ENCODE measurements around the gene HNRNPA2B1. TPM values are rescaled to one million over a fixed set of nuclear protein-coding genes. Genes with fewer than 3 reads are reported as not detected.
"Not testable (repeated sequence)": the region's sequence is repeated elsewhere in the genome, so short reads cannot be mapped to it uniquely, and the experiment has no call there.

The HNRNPA2B1 gene
- total RNA-seq, 2 donors from 2014 or later: 491 to 882 TPM

- Mint-ChIP-seq H3K27ac (peak overlapping the region; percentile 95), H3K4me1 (peaks cover 44% of the 10 kb centered on the region), H3K4me3 (peak overlapping the region; percentile 95), H3K27me3 (no peaks in the 10 kb centered on the region), H3K36me3 (ENCODE audit: low read depth) (peaks cover 35% of the 10 kb centered on the region), H3K9me3 (peaks cover 3% of the 10 kb centered on the region)
- ATAC-seq (replicated peaks): peak; percentile 50
Observed at GRCh38 chr7:26153823-26154783, 46.4 kb downstream of the HNRNPA2B1 start.

- Mint-ChIP-seq H3K4me3 (peak overlapping the region; percentile 95), H3K27me3 (no peaks in the 10 kb centered on the region), H3K4me1 (peaks cover 36% of the 10 kb centered on the region), H3K9me3 (peaks cover 3% of the 10 kb centered on the region), H3K36me3 (ENCODE audit: low read depth) (peaks cover 32% of the 10 kb centered on the region), H3K27ac (peak overlapping the region; percentile 95)
- peak; percentile 47 for ATAC-seq (replicated peaks)
Observed at GRCh38 chr7:26153241-26153822, 47.2 kb downstream of the HNRNPA2B1 start.

DNA sequence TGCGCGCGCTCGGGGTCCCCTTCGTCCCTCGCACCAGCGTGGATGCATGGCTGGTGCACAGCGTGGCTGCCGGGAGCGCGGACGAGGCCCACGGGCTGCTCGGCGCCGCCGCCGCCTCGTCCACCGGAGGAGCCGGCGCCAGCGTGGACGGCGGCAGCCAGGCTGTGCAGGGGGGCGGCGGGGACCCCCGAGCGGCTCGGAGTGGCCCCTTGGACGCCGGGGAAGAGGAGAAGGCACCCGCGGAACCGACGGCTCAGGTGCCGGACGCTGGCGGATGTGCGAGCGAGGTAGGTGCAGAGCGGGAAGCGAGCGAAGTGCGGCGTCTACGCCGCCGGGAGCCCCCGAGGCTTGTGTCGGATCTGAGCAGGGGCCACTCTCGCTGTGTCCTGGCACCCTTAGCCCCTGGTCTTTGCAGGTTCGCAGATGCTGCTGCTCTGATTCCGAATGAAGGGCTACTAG, 47.7 kb downstream of the HNRNPA2B1 start:
- H3K27me3 Mint-ChIP-seq; H3K9me3 Mint-ChIP-seq; ATAC-seq (replicated peaks): not testable (repeated sequence)
- Mint-ChIP-seq H3K4me3 (peak overlapping the region; percentile 95), H3K36me3 (ENCODE audit: low read depth) (peaks cover 26% of the 10 kb centered on the region), H3K4me1 (peaks cover 31% of the 10 kb centered on the region), H3K27ac (peak overlapping the region; percentile 95)

GRCh38 chr7:26151953-26152781, 48.4 kb downstream of the HNRNPA2B1 start, which contains the start of gene NFE2L3:
Gene NFE2L3, plus strand, starts transcription at chr7:26152198. Its CDS starts 301 bp downstream, at chr7:26152499.
- Mint-ChIP-seq H3K27me3 (no peaks in the 10 kb centered on the region), H3K36me3 (ENCODE audit: low read depth) (peaks cover 25% of the 10 kb centered on the region), H3K27ac (peak within 1 kb of the TSS; percentile 95), H3K9me3 (no peaks in the 10 kb centered on the region), H3K4me1 (peaks cover 27% of the 10 kb centered on the region), H3K4me3 (peak within 1 kb of the TSS; percentile 95)
- ATAC-seq (replicated peaks): peak; percentile 57

GRCh38 chr7:26151650-26151952, 48.9 kb downstream of the HNRNPA2B1 start:
- Mint-ChIP-seq H3K4me1 (peaks cover 27% of the 10 kb centered on the region), H3K36me3 (ENCODE audit: low read depth) (peaks cover 25% of the 10 kb centered on the region), H3K9me3 (no peaks in the 10 kb centered on the region), H3K27ac (peak overlapping the region; percentile 87), H3K27me3 (no peaks in the 10 kb centered on the region), H3K4me3 (peak overlapping the region; percentile 95)
- no peak for ATAC-seq (replicated peaks)

- H3K27me3 Mint-ChIP-seq: no peaks in the 10 kb centered on the region
- H3K36me3 Mint-ChIP-seq (ENCODE audit: low read depth): peaks cover 25% of the 10 kb centered on the region
- peaks cover 27% of the 10 kb centered on the region for H3K4me1 Mint-ChIP-seq
- peak overlapping the region; percentile 95 for H3K4me3 Mint-ChIP-seq
- no peaks in the 10 kb centered on the region for H3K9me3 Mint-ChIP-seq
- H3K27ac Mint-ChIP-seq: peak overlapping the region; percentile 87
- ATAC-seq (replicated peaks): no peak
Observed at GRCh38 chr7:26151096-26151495, 49.5 kb downstream of the HNRNPA2B1 start.

DNA sequence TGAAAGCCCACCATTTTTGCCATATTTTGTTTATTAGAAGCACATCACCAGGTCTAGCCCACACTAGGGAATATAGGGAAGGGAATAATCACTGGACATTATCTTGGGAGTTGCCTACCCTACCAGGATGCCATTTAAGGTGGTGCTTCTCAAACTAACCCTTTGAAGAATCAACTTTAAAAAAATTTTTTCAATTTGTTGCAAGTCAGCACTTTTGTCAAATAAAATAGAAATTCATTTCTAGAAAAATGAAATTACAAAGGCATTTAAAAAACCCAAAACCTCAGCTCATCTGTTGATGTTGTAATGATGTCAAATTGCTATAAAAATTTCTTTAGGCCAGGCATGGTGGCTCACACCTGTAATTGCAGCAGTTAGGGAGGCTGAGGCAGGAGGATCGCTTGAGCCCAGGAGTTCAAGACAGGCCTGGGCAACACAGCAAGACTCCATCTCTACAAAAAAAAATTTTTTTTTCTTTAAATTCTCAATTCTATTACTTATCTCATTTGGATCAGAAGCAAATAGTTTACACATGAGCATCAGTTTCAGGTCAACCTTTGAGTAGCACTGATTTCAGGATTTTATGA, 51.1 kb downstream of the HNRNPA2B1 start:
- Mint-ChIP-seq H3K27me3 (no peaks in the 10 kb centered on the region), H3K36me3 (ENCODE audit: low read depth) (peaks cover 16% of the 10 kb centered on the region), H3K9me3 (no peaks in the 10 kb centered on the region), H3K4me1 (peaks cover 19% of the 10 kb centered on the region), H3K4me3 (no peak overlapping the region), H3K27ac (no peak overlapping the region)
- no peak for ATAC-seq (replicated peaks)

GRCh38 chr7:26148307-26148700, 52.2 kb downstream of the HNRNPA2B1 start:
- peaks cover 14% of the 10 kb centered on the region for H3K4me1 Mint-ChIP-seq
- ATAC-seq (replicated peaks); H3K27ac Mint-ChIP-seq; H3K4me3 Mint-ChIP-seq; H3K27me3 Mint-ChIP-seq; H3K9me3 Mint-ChIP-seq; H3K36me3 Mint-ChIP-seq (ENCODE audit: low read depth): not testable (repeated sequence)

- H3K4me1 Mint-ChIP-seq: peaks cover 14% of the 10 kb centered on the region
- H3K4me3 Mint-ChIP-seq; H3K9me3 Mint-ChIP-seq; H3K27ac Mint-ChIP-seq; ATAC-seq (replicated peaks); H3K27me3 Mint-ChIP-seq; H3K36me3 Mint-ChIP-seq (ENCODE audit: low read depth): not testable (repeated sequence)
Observed at GRCh38 chr7:26147646-26148306, 52.8 kb downstream of the HNRNPA2B1 start.

- no peaks in the 10 kb centered on the region for H3K9me3 Mint-ChIP-seq
- H3K4me3 Mint-ChIP-seq: no peak overlapping the region
- peaks cover 14% of the 10 kb centered on the region for H3K4me1 Mint-ChIP-seq
- H3K27me3 Mint-ChIP-seq: peaks cover 9% of the 10 kb centered on the region
- no peak for ATAC-seq (replicated peaks)
- H3K36me3 Mint-ChIP-seq (ENCODE audit: low read depth): no peaks in the 10 kb centered on the region
- no peak overlapping the region for H3K27ac Mint-ChIP-seq
Observed at GRCh38 chr7:26147030-26147429, 53.5 kb downstream of the HNRNPA2B1 start.

- Mint-ChIP-seq H3K4me3 (no peak overlapping the region), H3K27ac (no peak overlapping the region), H3K4me1 (no peaks in the 10 kb centered on the region), H3K9me3 (no peaks in the 10 kb centered on the region), H3K36me3 (ENCODE audit: low read depth) (no peaks in the 10 kb centered on the region), H3K27me3 (peaks cover 9% of the 10 kb centered on the region)
- ATAC-seq (replicated peaks): no peak
Observed at GRCh38 chr7:26145238-26145637, 55.3 kb downstream of the HNRNPA2B1 start.

GRCh38 chr7:26144184-26145080, 56.1 kb downstream of the HNRNPA2B1 start:
- Mint-ChIP-seq H3K4me3 (no peak overlapping the region), H3K27ac (no peak overlapping the region), H3K27me3 (peaks cover 9% of the 10 kb centered on the region), H3K36me3 (ENCODE audit: low read depth) (no peaks in the 10 kb centered on the region), H3K4me1 (no peaks in the 10 kb centered on the region), H3K9me3 (no peaks in the 10 kb centered on the region)
- no peak for ATAC-seq (replicated peaks)
